Fibroblast of lung (primary cell): Measurements from ENCODE around the gene MPRIP.

Experiments used
- EZH2 ChIP-seq: IDR thresholded peaks from 2 replicates; pipeline ENCODE4 v1.5.1; 2012; ENCODE audit warnings: low read length, control low read depth, mild to moderate bottlenecking; ENCODE audit errors: missing control alignments
- TF ChIP-seq, protein P1 (sequence below), 2 donors: IDR thresholded peaks in 1 of 2; conservative IDR thresholded peaks in 1 of 2; 1 replicate in 1 of 2; 2 replicates in 1 of 2; pipeline ENCODE4 v1.5.1; 2011 to 2012; ENCODE audit warnings: low read length in 2 of 2, control low read depth in 1 of 2, inconsistent platforms in 1 of 2, low read depth in 1 of 2, mild to moderate bottlenecking in 1 of 2

DNA sequence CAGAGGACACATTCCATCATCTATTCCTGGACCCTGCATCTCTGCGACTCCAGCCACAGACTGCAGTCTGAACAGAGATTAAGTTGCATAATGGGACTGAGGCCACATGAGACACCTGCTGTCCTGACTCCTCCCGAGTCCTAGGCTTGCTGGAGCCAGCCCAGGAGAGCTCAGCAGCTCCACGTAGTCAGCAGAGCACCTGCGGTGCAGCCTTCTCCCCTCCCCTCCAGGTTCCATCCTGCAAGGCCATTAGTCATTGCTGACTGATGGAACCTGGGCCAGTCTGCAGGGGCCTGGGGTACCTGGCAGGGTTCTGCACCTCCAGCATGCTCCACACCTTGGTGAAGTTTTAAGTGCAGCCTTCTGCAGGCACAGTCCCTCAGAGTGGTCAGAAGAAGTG lies 87.2 kb downstream of the MPRIP start:
- TF ChIP-seq, protein P1, sequence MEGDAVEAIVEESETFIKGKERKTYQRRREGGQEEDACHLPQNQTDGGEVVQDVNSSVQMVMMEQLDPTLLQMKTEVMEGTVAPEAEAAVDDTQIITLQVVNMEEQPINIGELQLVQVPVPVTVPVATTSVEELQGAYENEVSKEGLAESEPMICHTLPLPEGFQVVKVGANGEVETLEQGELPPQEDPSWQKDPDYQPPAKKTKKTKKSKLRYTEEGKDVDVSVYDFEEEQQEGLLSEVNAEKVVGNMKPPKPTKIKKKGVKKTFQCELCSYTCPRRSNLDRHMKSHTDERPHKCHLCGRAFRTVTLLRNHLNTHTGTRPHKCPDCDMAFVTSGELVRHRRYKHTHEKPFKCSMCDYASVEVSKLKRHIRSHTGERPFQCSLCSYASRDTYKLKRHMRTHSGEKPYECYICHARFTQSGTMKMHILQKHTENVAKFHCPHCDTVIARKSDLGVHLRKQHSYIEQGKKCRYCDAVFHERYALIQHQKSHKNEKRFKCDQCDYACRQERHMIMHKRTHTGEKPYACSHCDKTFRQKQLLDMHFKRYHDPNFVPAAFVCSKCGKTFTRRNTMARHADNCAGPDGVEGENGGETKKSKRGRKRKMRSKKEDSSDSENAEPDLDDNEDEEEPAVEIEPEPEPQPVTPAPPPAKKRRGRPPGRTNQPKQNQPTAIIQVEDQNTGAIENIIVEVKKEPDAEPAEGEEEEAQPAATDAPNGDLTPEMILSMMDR (conservative IDR thresholded peaks at IDR 0.05 in 1 of 2, IDR thresholded peaks at IDR 0.05 in 1 of 2; ENCODE audit: low read depth in 1 of 2, low read length in 2 of 2) = no peak
- no peak for TF ChIP-seq EZH2
